ENCODE measurements around the gene MAD1L1.

GRCh38 chr7:1873857-1874589 is 358.7 kb downstream of the MAD1L1 start:
- TF ChIP-seq GATA2 (IDR thresholded peaks at IDR 0.05; ENCODE audit: low read depth, low read length) = no peak
- TF ChIP-seq GATA3 (IDR thresholded peaks at IDR 0.05; ENCODE audit: low read depth, low read length) = no peak
